ENCODE data around the gene BTBD10.

Gene BTBD10

DNA sequence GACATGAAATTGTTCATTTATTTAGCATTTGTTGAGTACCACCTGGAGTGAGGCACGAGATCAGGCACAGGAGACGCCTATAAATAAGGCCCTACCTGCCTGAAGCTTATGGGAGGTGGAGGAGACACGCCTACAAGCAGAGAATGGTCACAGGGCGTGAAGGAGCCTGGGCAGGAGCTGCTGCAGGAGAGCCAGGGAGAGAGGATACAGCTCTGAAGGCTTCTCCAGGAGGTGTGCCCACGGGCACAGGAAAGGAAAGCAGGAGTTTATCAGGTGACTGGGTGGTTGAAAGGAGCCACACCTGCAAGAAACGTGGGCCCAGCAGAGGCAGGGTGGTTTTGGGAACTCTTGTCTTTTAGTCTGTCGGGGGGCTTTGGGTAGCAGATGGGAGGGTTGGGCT lies 115.1 kb downstream of the BTBD10 start:
- no peak overlapping the region for H3K27ac ChIP-seq (ENCODE audit: low read depth, low read length)
- no peaks in the 10 kb centered on the region for H3F3A ChIP-seq (ENCODE audit: insufficient read depth)
- no peaks in the 10 kb centered on the region for H4K20me1 ChIP-seq (ENCODE audit: low read depth, low read length)
- TF ChIP-seq EZH2phosphoT487 (conservative IDR thresholded peaks at IDR 0.05; ENCODE audit: low read length), result no peak
- TF ChIP-seq, protein P1, sequence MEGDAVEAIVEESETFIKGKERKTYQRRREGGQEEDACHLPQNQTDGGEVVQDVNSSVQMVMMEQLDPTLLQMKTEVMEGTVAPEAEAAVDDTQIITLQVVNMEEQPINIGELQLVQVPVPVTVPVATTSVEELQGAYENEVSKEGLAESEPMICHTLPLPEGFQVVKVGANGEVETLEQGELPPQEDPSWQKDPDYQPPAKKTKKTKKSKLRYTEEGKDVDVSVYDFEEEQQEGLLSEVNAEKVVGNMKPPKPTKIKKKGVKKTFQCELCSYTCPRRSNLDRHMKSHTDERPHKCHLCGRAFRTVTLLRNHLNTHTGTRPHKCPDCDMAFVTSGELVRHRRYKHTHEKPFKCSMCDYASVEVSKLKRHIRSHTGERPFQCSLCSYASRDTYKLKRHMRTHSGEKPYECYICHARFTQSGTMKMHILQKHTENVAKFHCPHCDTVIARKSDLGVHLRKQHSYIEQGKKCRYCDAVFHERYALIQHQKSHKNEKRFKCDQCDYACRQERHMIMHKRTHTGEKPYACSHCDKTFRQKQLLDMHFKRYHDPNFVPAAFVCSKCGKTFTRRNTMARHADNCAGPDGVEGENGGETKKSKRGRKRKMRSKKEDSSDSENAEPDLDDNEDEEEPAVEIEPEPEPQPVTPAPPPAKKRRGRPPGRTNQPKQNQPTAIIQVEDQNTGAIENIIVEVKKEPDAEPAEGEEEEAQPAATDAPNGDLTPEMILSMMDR (IDR thresholded peaks at IDR 0.05; ENCODE audit: insufficient read depth, low read length, poor library complexity, severe bottlenecking), result no peak
- H3K4me3 ChIP-seq (ENCODE audit: insufficient read depth, low read length, poor library complexity, severe bottlenecking), result no peak overlapping the region
- no peak overlapping the region for H2AFZ ChIP-seq (ENCODE audit: low read depth, low read length, severe bottlenecking)
- no peaks in the 10 kb centered on the region for H3K27me3 ChIP-seq (ENCODE audit: low read length)
- no peaks in the 10 kb centered on the region for H3K9me2 ChIP-seq (replicated peaks; ENCODE audit: insufficient read depth, low read length)
- H3K79me2 ChIP-seq (ENCODE audit: insufficient read depth, low read length), result no peaks in the 10 kb centered on the region
- H3K4me2 ChIP-seq (ENCODE audit: low read depth, low read length, poor library complexity, severe bottlenecking), result no peak overlapping the region
- H3K9ac ChIP-seq (ENCODE audit: low read length), result no peak overlapping the region
- no peaks in the 10 kb centered on the region for H3K9me3 ChIP-seq (ENCODE audit: insufficient read depth, low read length)
- no peaks in the 10 kb centered on the region for H3K36me3 ChIP-seq (ENCODE audit: low read length)

DNA sequence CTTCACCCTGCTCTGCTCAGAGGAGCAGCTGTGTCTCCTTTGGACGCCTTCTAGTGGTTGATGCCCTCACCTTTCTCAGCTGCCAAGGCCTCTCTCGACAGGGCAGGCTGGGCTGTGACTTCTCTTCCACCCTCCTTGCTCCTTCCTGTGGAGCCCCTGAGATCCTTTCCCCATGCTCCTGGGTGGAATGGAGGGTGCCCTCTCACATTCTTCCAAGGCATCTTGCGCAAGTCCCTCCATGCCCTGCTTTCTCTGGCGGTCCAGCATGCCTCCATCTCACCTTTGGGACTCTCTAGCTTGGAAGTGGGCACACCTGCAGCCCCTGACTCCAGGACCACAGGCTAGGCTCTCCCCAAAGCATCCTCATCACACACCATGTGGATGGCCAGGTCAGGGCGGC lies 116.6 kb downstream of the BTBD10 start:
- no peaks in the 10 kb centered on the region for H4K20me1 ChIP-seq (ENCODE audit: low read depth, low read length)
- H3K27me3 ChIP-seq (ENCODE audit: low read length), result no peaks in the 10 kb centered on the region
- H3K36me3 ChIP-seq (ENCODE audit: low read length), result no peaks in the 10 kb centered on the region
- H3K9me2 ChIP-seq (replicated peaks; ENCODE audit: insufficient read depth, low read length), result no peaks in the 10 kb centered on the region
- H3K79me2 ChIP-seq (ENCODE audit: insufficient read depth, low read length), result no peaks in the 10 kb centered on the region
- H3K27ac ChIP-seq (ENCODE audit: low read depth, low read length), result no peak overlapping the region
- H3F3A ChIP-seq (ENCODE audit: insufficient read depth), result no peaks in the 10 kb centered on the region
- H2AFZ ChIP-seq (ENCODE audit: low read depth, low read length, severe bottlenecking), result no peak overlapping the region
- no peak overlapping the region for H3K4me2 ChIP-seq (ENCODE audit: low read depth, low read length, poor library complexity, severe bottlenecking)
- TF ChIP-seq EZH2phosphoT487 (conservative IDR thresholded peaks at IDR 0.05; ENCODE audit: low read length), result no peak
- TF ChIP-seq, protein P1 (IDR thresholded peaks at IDR 0.05; ENCODE audit: insufficient read depth, low read length, poor library complexity, severe bottlenecking), result no peak
- no peak overlapping the region for H3K9ac ChIP-seq (ENCODE audit: low read length)
- H3K9me3 ChIP-seq (ENCODE audit: insufficient read depth, low read length), result no peaks in the 10 kb centered on the region
- no peak overlapping the region for H3K4me3 ChIP-seq (ENCODE audit: insufficient read depth, low read length, poor library complexity, severe bottlenecking)

DNA sequence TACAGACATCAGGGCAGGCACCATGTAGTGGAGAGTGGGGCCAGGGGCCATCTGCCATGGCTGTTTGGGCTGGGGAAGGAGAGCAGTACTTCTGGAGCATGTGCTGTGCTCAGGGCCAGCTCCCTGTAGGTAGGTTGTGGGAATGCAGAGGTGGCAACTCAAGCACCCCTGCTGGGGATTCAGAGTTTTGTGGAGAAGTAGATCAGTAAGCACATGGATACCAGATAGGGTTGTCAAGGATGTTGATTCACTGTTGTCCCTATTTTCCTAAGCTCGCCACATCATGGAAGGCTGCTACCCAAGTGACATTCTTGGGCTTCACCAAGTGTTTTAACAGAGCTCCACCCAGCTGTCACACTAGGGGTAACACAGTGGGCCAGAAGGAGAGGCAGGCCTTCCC lies 118.2 kb downstream of the BTBD10 start:
- no peak overlapping the region for H2AFZ ChIP-seq (ENCODE audit: low read depth, low read length, severe bottlenecking)
- no peaks in the 10 kb centered on the region for H3K27me3 ChIP-seq (ENCODE audit: low read length)
- H3K9me2 ChIP-seq (replicated peaks; ENCODE audit: insufficient read depth, low read length), result no peaks in the 10 kb centered on the region
- TF ChIP-seq, protein P1 (IDR thresholded peaks at IDR 0.05; ENCODE audit: insufficient read depth, low read length, poor library complexity, severe bottlenecking), result no peak
- no peak for TF ChIP-seq EZH2phosphoT487 (conservative IDR thresholded peaks at IDR 0.05; ENCODE audit: low read length)
- H3K36me3 ChIP-seq (ENCODE audit: low read length), result no peaks in the 10 kb centered on the region
- H3K9me3 ChIP-seq (ENCODE audit: insufficient read depth, low read length), result no peaks in the 10 kb centered on the region
- no peaks in the 10 kb centered on the region for H3K79me2 ChIP-seq (ENCODE audit: insufficient read depth, low read length)
- no peak overlapping the region for H3K4me3 ChIP-seq (ENCODE audit: insufficient read depth, low read length, poor library complexity, severe bottlenecking)
- no peaks in the 10 kb centered on the region for H4K20me1 ChIP-seq (ENCODE audit: low read depth, low read length)
- no peak overlapping the region for H3K27ac ChIP-seq (ENCODE audit: low read depth, low read length)
- H3K4me2 ChIP-seq (ENCODE audit: low read depth, low read length, poor library complexity, severe bottlenecking), result no peak overlapping the region
- no peaks in the 10 kb centered on the region for H3F3A ChIP-seq (ENCODE audit: insufficient read depth)
- H3K9ac ChIP-seq (ENCODE audit: low read length), result no peak overlapping the region
